Caco-2 (cell line): ENCODE measurements around the gene TNS1. TPM values are rescaled to one million over a fixed set of nuclear protein-coding genes. Genes with fewer than 3 reads are reported as not detected.

Experiments
- BruUV-seq: library from RNA; stranded (reverse); fragments of 400-500 nt; replicated peaks from 2 replicates; lab custom pipeline; 2021; lab: Mats Ljungman, UMichigan
- CTCF ChIA-PET: fragments of 300-600 bp; sonication (Branson Sonifier 250); formaldehyde crosslinking; loops from one replicate; lab custom pipeline; 2022; ENCODE audit warnings: antibody characterized with exemption; lab: Charles Lee
- POLR2A ChIA-PET: fragments of 300-600 bp; sonication (Branson Sonifier 250); formaldehyde crosslinking; loops from one replicate; lab custom pipeline; 2022; ENCODE audit warnings: antibody characterized with exemption; lab: Charles Lee
- DNase-seq, 2 experiments: peaks; one replicate each; pipeline versions ENCODE4 v3.0.0 to v3.0.0-alpha.2; 2020 to 2022
- H3K27me3 ChIP-seq: replicated peaks from 2 replicates; pipeline ENCODE4 v1.6.0; 2011; ENCODE audit warnings: low read length; ENCODE audit not compliant: control insufficient read depth, insufficient read depth
- H3K36me3 ChIP-seq: 2 replicates; pipeline ENCODE4 v1.5.1; 2011; ENCODE audit warnings: low read length; ENCODE audit not compliant: control insufficient read depth, insufficient read depth
- H3K4me1 ChIP-seq: fragments of 250-450 bp; sonication (Bioruptor Pico); 2 replicates; pipeline ENCODE4 v1.5.1; 2020; ENCODE audit warnings: mild to moderate bottlenecking
- H3K4me3 ChIP-seq: 2 replicates; pipeline ENCODE4 v1.5.1; 2011; ENCODE audit warnings: low read depth, mild to moderate bottlenecking, control low read depth, low read length
- H3K9me3 ChIP-seq: fragments of 250-450 bp; sonication (Bioruptor Pico); 2 replicates; pipeline ENCODE4 v1.5.1; 2020; ENCODE audit warnings: mild to moderate bottlenecking, moderate library complexity
- H3K27ac Mint-ChIP-seq: one replicate; pipeline ENCODE4 v1.8.0; 2022; ENCODE audit warnings: mixed read lengths; ENCODE audit not compliant: unreplicated experiment
- H3K27me3 Mint-ChIP-seq: one replicate; pipeline ENCODE4 v1.8.0; 2022; ENCODE audit warnings: mixed read lengths; ENCODE audit not compliant: insufficient read depth, unreplicated experiment
- H3K36me3 Mint-ChIP-seq: one replicate; pipeline ENCODE4 v1.8.0; 2022; ENCODE audit warnings: mild to moderate bottlenecking, mixed read lengths; ENCODE audit not compliant: insufficient read depth, unreplicated experiment
- H3K4me1 Mint-ChIP-seq: one replicate; pipeline ENCODE4 v1.8.0; 2022; ENCODE audit warnings: low read depth, mixed read lengths; ENCODE audit not compliant: unreplicated experiment
- H3K4me3 Mint-ChIP-seq: one replicate; pipeline ENCODE4 v1.8.0; 2022; ENCODE audit warnings: mild to moderate bottlenecking, moderate library complexity, mixed read lengths; ENCODE audit not compliant: unreplicated experiment
- H3K9me3 Mint-ChIP-seq: one replicate; pipeline ENCODE4 v1.8.0; 2022; ENCODE audit warnings: mixed read lengths; ENCODE audit not compliant: unreplicated experiment
- intact Hi-C: fragments of 100-400 bp; cut with micrococcal nuclease; formaldehyde crosslinking; loops from one replicate; pipeline ENCODE4 v1.10.0; 2022; ENCODE audit not compliant: unreplicated experiment
- total RNA-seq: library from RNA; stranded (reverse); gene quantifications from 2 replicates; pipeline ENCODE4 v1.2.3, GENCODE V29; 2022
- TF ChIP-seq, protein P1 (sequence below), 2 experiments: fragments of 200-600 bp in 1 of 2; IDR thresholded peaks; 1 replicate in 1 of 2; 2 replicates in 1 of 2; pipeline versions ENCODE4 v1.5.1 to v1.8.0; 2011 to 2022; ENCODE audit warnings: antibody characterized with exemption in 1 of 2, control low read depth in 1 of 2, inconsistent platforms in 1 of 2, low read depth in 1 of 2, low read length in 1 of 2, mild to moderate bottlenecking in 1 of 2, moderate library complexity in 1 of 2; ENCODE audit not compliant: insufficient read depth in 1 of 2, severe bottlenecking in 1 of 2, unreplicated experiment in 1 of 2

TNS1 gene
- total RNA-seq, 1 experiment from 2014 or later = 16.1 TPM

DNA sequence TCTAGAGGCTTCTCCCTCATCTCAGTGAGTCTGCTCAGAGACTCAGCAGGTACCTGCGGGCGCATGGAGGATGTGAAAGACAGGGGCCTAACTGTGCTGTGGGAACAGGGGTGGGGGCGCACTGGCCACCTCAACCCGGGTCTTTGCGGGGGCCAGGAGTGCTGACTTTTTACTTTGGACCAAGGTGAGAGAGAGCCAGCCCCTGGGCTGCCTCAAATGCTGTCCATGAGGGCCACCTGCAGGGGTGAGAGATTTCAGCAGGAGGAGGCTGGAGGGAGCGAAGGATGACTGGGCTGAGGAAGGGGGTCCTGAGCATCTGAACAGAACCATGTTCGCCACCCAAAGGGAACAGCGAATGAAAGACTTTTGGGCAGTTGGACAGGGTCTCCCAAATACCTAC lies 129.4 kb downstream of the TNS1 start:
- H3K4me1 Mint-ChIP-seq = no peaks in the 10 kb centered on the region
- no TSS peak for BruUV-seq
- DNase-seq = no peak
- H3K9me3 Mint-ChIP-seq = no peaks in the 10 kb centered on the region
- intact Hi-C loops = no loop called here
- CTCF ChIA-PET = no interaction called here
- no peaks in the 10 kb centered on the region for H3K36me3 Mint-ChIP-seq
- no peaks in the 10 kb centered on the region for H3K27me3 Mint-ChIP-seq
- Histone ChIP-seq H3K27me3 (no peaks in the 10 kb centered on the region), H3K4me1 (no peaks in the 10 kb centered on the region), H3K9me3 (no peaks in the 10 kb centered on the region), H3K4me3 (no peak overlapping the region), H3K36me3 (no peaks in the 10 kb centered on the region; the same call in 1 of the 2 replicates)
- no peak overlapping the region for H3K27ac Mint-ChIP-seq
- TF ChIP-seq, protein P1, sequence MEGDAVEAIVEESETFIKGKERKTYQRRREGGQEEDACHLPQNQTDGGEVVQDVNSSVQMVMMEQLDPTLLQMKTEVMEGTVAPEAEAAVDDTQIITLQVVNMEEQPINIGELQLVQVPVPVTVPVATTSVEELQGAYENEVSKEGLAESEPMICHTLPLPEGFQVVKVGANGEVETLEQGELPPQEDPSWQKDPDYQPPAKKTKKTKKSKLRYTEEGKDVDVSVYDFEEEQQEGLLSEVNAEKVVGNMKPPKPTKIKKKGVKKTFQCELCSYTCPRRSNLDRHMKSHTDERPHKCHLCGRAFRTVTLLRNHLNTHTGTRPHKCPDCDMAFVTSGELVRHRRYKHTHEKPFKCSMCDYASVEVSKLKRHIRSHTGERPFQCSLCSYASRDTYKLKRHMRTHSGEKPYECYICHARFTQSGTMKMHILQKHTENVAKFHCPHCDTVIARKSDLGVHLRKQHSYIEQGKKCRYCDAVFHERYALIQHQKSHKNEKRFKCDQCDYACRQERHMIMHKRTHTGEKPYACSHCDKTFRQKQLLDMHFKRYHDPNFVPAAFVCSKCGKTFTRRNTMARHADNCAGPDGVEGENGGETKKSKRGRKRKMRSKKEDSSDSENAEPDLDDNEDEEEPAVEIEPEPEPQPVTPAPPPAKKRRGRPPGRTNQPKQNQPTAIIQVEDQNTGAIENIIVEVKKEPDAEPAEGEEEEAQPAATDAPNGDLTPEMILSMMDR (IDR thresholded peaks at IDR 0.05; ENCODE audit: insufficient read depth in 1 of 2, low read depth in 1 of 2, low read length in 1 of 2, severe bottlenecking in 1 of 2, unreplicated experiment in 1 of 2) = no peak
- no peak overlapping the region for H3K4me3 Mint-ChIP-seq
- POLR2A ChIA-PET = no interaction called here

- Mint-ChIP-seq H3K27ac (no peak overlapping the region), H3K4me3 (no peak overlapping the region), H3K9me3 (no peaks in the 10 kb centered on the region), H3K36me3 (no peaks in the 10 kb centered on the region), H3K4me1 (no peaks in the 10 kb centered on the region), H3K27me3 (no peaks in the 10 kb centered on the region)
- CTCF ChIA-PET = no interaction called here
- POLR2A ChIA-PET = no interaction called here
- DNase-seq = no peak
- no peak overlapping the region for H3K4me3 ChIP-seq
- no peaks in the 10 kb centered on the region for H3K27me3 ChIP-seq
- H3K4me1 ChIP-seq = no peaks in the 10 kb centered on the region
- no peaks in the 10 kb centered on the region for H3K9me3 ChIP-seq
- BruUV-seq = no TSS peak
- no peaks in the 10 kb centered on the region; the same call in 1 of the 2 replicates for H3K36me3 ChIP-seq
- TF ChIP-seq, protein P1 (IDR thresholded peaks at IDR 0.05; ENCODE audit: insufficient read depth in 1 of 2, low read depth in 1 of 2, low read length in 1 of 2, severe bottlenecking in 1 of 2, unreplicated experiment in 1 of 2) = no peak
- intact Hi-C loops = no loop called here
These were observed 130.5 kb downstream of the TNS1 start for GRCh38 chr2:217872319-217872718.

DNA sequence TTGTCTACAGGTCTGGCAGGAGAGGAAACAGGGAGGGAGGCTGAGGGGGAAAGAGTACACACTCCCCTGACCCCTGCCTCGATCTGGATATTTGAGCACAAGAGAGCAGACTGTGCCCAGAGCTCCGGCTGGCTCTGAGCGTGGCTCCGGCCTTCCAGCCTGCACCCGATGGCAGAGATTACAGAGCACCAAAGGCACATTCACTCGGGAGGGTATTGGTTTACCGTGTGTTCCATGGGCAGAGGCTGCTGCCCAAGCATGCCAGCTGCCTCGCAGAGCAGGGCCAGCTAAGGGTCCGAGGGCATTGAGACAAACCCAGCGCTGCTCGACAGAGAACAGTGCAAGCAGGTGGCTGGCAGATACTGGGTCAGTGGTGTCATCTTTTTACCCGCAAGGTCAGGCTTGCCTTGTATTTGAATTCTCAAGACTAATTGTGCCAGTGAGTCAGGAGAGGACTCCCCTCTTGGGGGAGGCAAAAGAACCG lies 132.2 kb downstream of the TNS1 start:
- no peaks in the 10 kb centered on the region for H3K4me1 ChIP-seq
- H3K9me3 ChIP-seq = no peaks in the 10 kb centered on the region
- H3K27me3 ChIP-seq = no peaks in the 10 kb centered on the region
- no peak overlapping the region for H3K4me3 ChIP-seq
- Mint-ChIP-seq H3K27me3 (no peaks in the 10 kb centered on the region), H3K36me3 (no peaks in the 10 kb centered on the region), H3K4me3 (no peak overlapping the region), H3K27ac (no peak overlapping the region), H3K9me3 (no peaks in the 10 kb centered on the region), H3K4me1 (no peaks in the 10 kb centered on the region)
- POLR2A ChIA-PET = no interaction called here
- BruUV-seq = no TSS peak
- DNase-seq = no peak
- intact Hi-C loops = no loop called here
- CTCF ChIA-PET = no interaction called here
- H3K36me3 ChIP-seq = no peaks in the 10 kb centered on the region; the same call in 1 of the 2 replicates
- TF ChIP-seq, protein P1 (IDR thresholded peaks at IDR 0.05; ENCODE audit: insufficient read depth in 1 of 2, low read depth in 1 of 2, low read length in 1 of 2, severe bottlenecking in 1 of 2, unreplicated experiment in 1 of 2) = no peak
